ENCODE data around the gene CCNQ. TPM values are rescaled to one million over a fixed set of nuclear protein-coding genes. Genes with fewer than 3 reads are reported as not detected.

CCNQ gene
- total RNA-seq, 1 experiment from 2014 or later, result 32.4 TPM

GRCh38 chrX:153634236-153634635 lies 35.3 kb upstream of the CCNQ start:
- no peak overlapping the region for H3K4me3 ChIP-seq (ENCODE audit: low read depth, low read length, poor library complexity, severe bottlenecking)
- no TSS peak for BruUV-seq (replicated peaks)
- intact Hi-C loops (cut with micrococcal nuclease; ENCODE audit: unreplicated experiment), result no loop called here
- H3K9me3 ChIP-seq (ENCODE audit: low read depth, low read length, poor library complexity, severe bottlenecking), result no peaks in the 10 kb centered on the region
- TF ChIP-seq EZH2 (IDR thresholded peaks at IDR 0.05; ENCODE audit: borderline replicate concordance, low read depth, low read length, poor library complexity, severe bottlenecking) (no peak), CTCF (conservative IDR thresholded peaks at IDR 0.05; ENCODE audit: low read depth, low read length) (no peak)
- H3K36me3 ChIP-seq (ENCODE audit: insufficient read depth, low read length, poor library complexity, severe bottlenecking), result no peaks in the 10 kb centered on the region
- CTCF ChIA-PET, result no interaction called here
- no peaks in the 10 kb centered on the region for H3K27me3 ChIP-seq (replicated peaks; ENCODE audit: insufficient read depth, low read depth, low read length, poor library complexity)
- no peak for DNase-seq (ENCODE audit: low spot score)
- POLR2A ChIA-PET (ENCODE audit: low non-redundant PET), result no interaction called here
- H3K27ac ChIP-seq (ENCODE audit: low read depth, low read length, poor library complexity, severe bottlenecking), result no peak overlapping the region
- H3K4me1 ChIP-seq (ENCODE audit: insufficient read depth, low read length, poor library complexity, severe bottlenecking), result no peaks in the 10 kb centered on the region

GRCh38 chrX:153633607-153634180 lies 34.8 kb upstream of the CCNQ start:
- intact Hi-C loops (cut with micrococcal nuclease; ENCODE audit: unreplicated experiment), result no loop called here
- TF ChIP-seq EZH2 (IDR thresholded peaks at IDR 0.05; ENCODE audit: borderline replicate concordance, low read depth, low read length, poor library complexity, severe bottlenecking) (no peak), CTCF (conservative IDR thresholded peaks at IDR 0.05; ENCODE audit: low read depth, low read length) (no peak)
- Histone ChIP-seq H3K27ac (ENCODE audit: low read depth, low read length, poor library complexity, severe bottlenecking) (no peak overlapping the region), H3K4me3 (ENCODE audit: low read depth, low read length, poor library complexity, severe bottlenecking) (no peak overlapping the region), H3K36me3 (ENCODE audit: insufficient read depth, low read length, poor library complexity, severe bottlenecking) (no peaks in the 10 kb centered on the region), H3K4me1 (ENCODE audit: insufficient read depth, low read length, poor library complexity, severe bottlenecking) (no peaks in the 10 kb centered on the region), H3K9me3 (ENCODE audit: low read depth, low read length, poor library complexity, severe bottlenecking) (no peaks in the 10 kb centered on the region), H3K27me3 (replicated peaks; ENCODE audit: insufficient read depth, low read depth, low read length, poor library complexity) (no peaks in the 10 kb centered on the region)
- POLR2A ChIA-PET (ENCODE audit: low non-redundant PET), result no interaction called here
- CTCF ChIA-PET, result no interaction called here
- DNase-seq (ENCODE audit: low spot score), result no peak
- BruUV-seq (replicated peaks), result no TSS peak

GRCh38 chrX:153633048-153633447 lies 34.1 kb upstream of the CCNQ start:
- Histone ChIP-seq H3K4me3 (ENCODE audit: low read depth, low read length, poor library complexity, severe bottlenecking) (no peak overlapping the region), H3K27me3 (replicated peaks; ENCODE audit: insufficient read depth, low read depth, low read length, poor library complexity) (no peaks in the 10 kb centered on the region), H3K9me3 (ENCODE audit: low read depth, low read length, poor library complexity, severe bottlenecking) (no peaks in the 10 kb centered on the region), H3K36me3 (ENCODE audit: insufficient read depth, low read length, poor library complexity, severe bottlenecking) (no peaks in the 10 kb centered on the region), H3K4me1 (ENCODE audit: insufficient read depth, low read length, poor library complexity, severe bottlenecking) (no peaks in the 10 kb centered on the region), H3K27ac (ENCODE audit: low read depth, low read length, poor library complexity, severe bottlenecking) (no peak overlapping the region)
- ChIA-PET CTCF (no interaction called here), POLR2A (ENCODE audit: low non-redundant PET) (no interaction called here)
- DNase-seq (ENCODE audit: low spot score), result no peak
- intact Hi-C loops (cut with micrococcal nuclease; ENCODE audit: unreplicated experiment), result no loop called here
- BruUV-seq (replicated peaks), result no TSS peak
- TF ChIP-seq CTCF (conservative IDR thresholded peaks at IDR 0.05; ENCODE audit: low read depth, low read length), result no peak
- TF ChIP-seq EZH2 (IDR thresholded peaks at IDR 0.05; ENCODE audit: borderline replicate concordance, low read depth, low read length, poor library complexity, severe bottlenecking), result no peak

All from A673 (cell line).